HG03108 (cell line): ENCODE measurements around the gene CDA.
"Not testable (repeated sequence)": the region's sequence is repeated elsewhere in the genome, so short reads cannot be mapped to it uniquely, and the experiment has no call there.

ENCODE experiments used
- ATAC-seq: cut with Tn5 transposase; IDR thresholded peaks from one replicate; pipeline ENCODE4 v1.9.1; 2021; ENCODE audit warnings: moderate library complexity; ENCODE audit not compliant: unreplicated experiment

Gene CDA

GRCh38 chr1:20586953-20587660 lies 1.8 kb upstream of the CDA start:
- ATAC-seq: no peak

- ATAC-seq: no peak
Observed at GRCh38 chr1:20587661-20588053, 1.2 kb upstream of the CDA start.

- ATAC-seq: no peak
Observed at GRCh38 chr1:20589331-20590278, 708 bp downstream of the CDA start.

GRCh38 chr1:20590306-20590777 lies 1.4 kb downstream of the CDA start:
- no peak for ATAC-seq

GRCh38 chr1:20593756-20594155 lies 4.9 kb downstream of the CDA start:
- no peak for ATAC-seq

GRCh38 chr1:20594746-20595145 lies 5.8 kb downstream of the CDA start:
- no peak for ATAC-seq

- no peak for ATAC-seq
Observed at GRCh38 chr1:20596106-20596505, 7.2 kb downstream of the CDA start.

GRCh38 chr1:20597650-20598049 lies 8.8 kb downstream of the CDA start:
- ATAC-seq: no peak

GRCh38 chr1:20600156-20600555 lies 11.3 kb downstream of the CDA start:
- ATAC-seq: no peak

GRCh38 chr1:20601129-20601825 lies 12.4 kb downstream of the CDA start:
- no peak for ATAC-seq

GRCh38 chr1:20602851-20603450 lies 14.1 kb downstream of the CDA start:
- ATAC-seq: no peak

GRCh38 chr1:20603504-20604464 lies 14.9 kb downstream of the CDA start:
- ATAC-seq: no peak

GRCh38 chr1:20604678-20605077 lies 15.8 kb downstream of the CDA start:
- ATAC-seq: no peak

GRCh38 chr1:20606801-20607570 lies 18.1 kb downstream of the CDA start:
- not testable (repeated sequence) for ATAC-seq

- ATAC-seq: no peak
Observed at GRCh38 chr1:20609541-20609940, 20.6 kb downstream of the CDA start.

- no peak for ATAC-seq
Observed at GRCh38 chr1:20610970-20611369, 22.1 kb downstream of the CDA start.

- no peak for ATAC-seq
Observed at GRCh38 chr1:20611652-20612051, 22.8 kb downstream of the CDA start.

GRCh38 chr1:20612221-20612746 lies 23.4 kb downstream of the CDA start:
- ATAC-seq: no peak

- no peak for ATAC-seq
Observed at GRCh38 chr1:20614131-20614579, 25.3 kb downstream of the CDA start.
